ENCODE data around the gene SLIT3. TPM values are rescaled to one million over a fixed set of nuclear protein-coding genes. Genes with fewer than 3 reads are reported as not detected.

SLIT3 gene
- total RNA-seq, 1 experiment from 2014 or later: 0.92 TPM

GRCh38 chr5:168859471-168859870 lies 441.5 kb downstream of the SLIT3 start:
- H3K14ac ChIP-seq (ENCODE audit: insufficient read depth, low read length): no peak overlapping the region
- Mint-ChIP-seq H3K27me3 (ENCODE audit: low read depth) (peaks cover 13% of the 10 kb centered on the region), H3K4me3 (no peak overlapping the region), H3K27ac (no peak overlapping the region), H3K36me3 (ENCODE audit: insufficient read depth in 1 of 3, low read depth in 3 of 3) (no peaks in the 10 kb centered on the region), H3K4me1 (peaks cover 2% of the 10 kb centered on the region in 2 experiments; a peak in 1 of 4 replicates), H3K9me3 (no peaks in the 10 kb centered on the region)
- no peak overlapping the region for H2BK120ac ChIP-seq (ENCODE audit: low read depth, low read length, poor library complexity, severe bottlenecking)
- no peaks in the 10 kb centered on the region for H3K23me2 ChIP-seq (ENCODE audit: insufficient read length, low read depth, low read length, poor library complexity, severe bottlenecking)
- H4K5ac ChIP-seq (ENCODE audit: insufficient read length, low read depth, low read length): no peak overlapping the region
- no peaks in the 10 kb centered on the region for H4K20me1 ChIP-seq (ENCODE audit: control insufficient read depth, insufficient read depth, insufficient read length)
- H3K56ac ChIP-seq (ENCODE audit: insufficient read length, low read depth, low read length): no peak overlapping the region
- DNase-seq: no peak
- H2AK5ac ChIP-seq (ENCODE audit: insufficient read length, low read length): no peak overlapping the region
- H2BK20ac ChIP-seq (ENCODE audit: low read depth, low read length, poor library complexity, severe bottlenecking): no peak overlapping the region
- TF ChIP-seq CTCF (conservative IDR thresholded peaks at IDR 0.05): no peak
- H3K4me2 ChIP-seq (ENCODE audit: insufficient read depth, insufficient read length, low read length): no peak overlapping the region
- H4K8ac ChIP-seq (replicated peaks; ENCODE audit: insufficient read length, low read depth, low read length): no peak overlapping the region
- H3K4ac ChIP-seq (ENCODE audit: low read depth, low read length): no peak overlapping the region
- H3K27ac ChIP-seq (ENCODE audit: insufficient read length, low read depth, low read length): no peak overlapping the region
- no peaks in the 10 kb centered on the region for H3K27me3 ChIP-seq (ENCODE audit: insufficient read depth, low read length)
- no peak overlapping the region for H2BK5ac ChIP-seq (ENCODE audit: insufficient read length, low read length)
- H3K79me1 ChIP-seq (ENCODE audit: insufficient read depth, low read depth, low read length, poor library complexity, severe bottlenecking): no peaks in the 10 kb centered on the region
- no peak overlapping the region for H4K91ac ChIP-seq (ENCODE audit: insufficient read length, low read depth, low read length)
- H3K18ac ChIP-seq (ENCODE audit: insufficient read length, low read depth, low read length): no peak overlapping the region
- no CpG with 5 or more reads among the region's 4 CpGs for WGBS (ENCODE audit: extremely low coverage, insufficient read length, low lambda C conversion rate)
- H2AFZ ChIP-seq (ENCODE audit: low read length): no peak overlapping the region
- H3K9me3 ChIP-seq (ENCODE audit: control insufficient read depth, low read depth, low read length): no peaks in the 10 kb centered on the region
- no peak overlapping the region for H3K9ac ChIP-seq (ENCODE audit: extremely low read depth, insufficient read length, low read length)
- H3T11ph ChIP-seq (ENCODE audit: low read length): no peak overlapping the region
- H2BK15ac ChIP-seq (ENCODE audit: low read depth, low read length): no peak overlapping the region
- H2BK12ac ChIP-seq (ENCODE audit: insufficient read length, low read depth, low read length): no peak overlapping the region
- no peaks in the 10 kb centered on the region for H3K79me2 ChIP-seq (ENCODE audit: insufficient read depth, low read length)
- H3K4me1 ChIP-seq (ENCODE audit: insufficient read depth, low read length): no peaks in the 10 kb centered on the region
- no peak overlapping the region for H3K23ac ChIP-seq (ENCODE audit: insufficient read length, low read depth, low read length)
